MM.1S (cell line): ENCODE measurements around the gene HSD17B7.

Experiments
- DNase-seq: peaks from one replicate; pipeline ENCODE4 v3.0.0-alpha.2; 2015
- H2AFZ ChIP-seq: fragments of 300-600 bp; sonication (generic); 2 replicates; pipeline ENCODE4 v1.6.0; 2016; ENCODE audit warnings: antibody characterized with exemption, low read length
- H3F3A ChIP-seq: fragments of 300-600 bp; sonication (generic); 2 replicates; pipeline ENCODE4 v1.6.1; 2016; ENCODE audit warnings: mild to moderate bottlenecking, antibody characterized with exemption, low read length, moderate library complexity, mixed read lengths; ENCODE audit not compliant: insufficient read depth
- H3K27ac ChIP-seq: fragments of 300-600 bp; sonication (generic); 2 replicates; pipeline ENCODE4 v1.5.1; 2016; ENCODE audit warnings: mild to moderate bottlenecking, low read length
- H3K27me3 ChIP-seq: fragments of 300-600 bp; sonication (generic); replicated peaks from 2 replicates; pipeline ENCODE4 v1.6.0; 2016; ENCODE audit warnings: low read length; ENCODE audit not compliant: insufficient read depth
- H3K36me3 ChIP-seq: fragments of 300-600 bp; sonication (generic); replicated peaks from 2 replicates; pipeline ENCODE4 v1.6.1; 2016; ENCODE audit warnings: mild to moderate bottlenecking, low read length, mixed read lengths; ENCODE audit not compliant: insufficient read depth
- H3K4me1 ChIP-seq: fragments of 300-600 bp; sonication (generic); 2 replicates; pipeline ENCODE4 v1.6.1; 2016; ENCODE audit warnings: low read length, mixed read lengths
- H3K4me2 ChIP-seq: fragments of 300-600 bp; sonication (generic); 2 replicates; pipeline ENCODE4 v1.6.0; 2016; ENCODE audit warnings: low read depth, low read length
- H3K4me3 ChIP-seq: fragments of 300-600 bp; sonication (generic); 2 replicates; pipeline ENCODE4 v1.5.1; 2016; ENCODE audit warnings: low read length, mixed read lengths
- H3K79me2 ChIP-seq: fragments of 300-600 bp; sonication (generic); 2 replicates; pipeline ENCODE4 v1.6.1; 2016; ENCODE audit warnings: mixed run types, low read length, mixed read lengths
- H3K9ac ChIP-seq: fragments of 300-600 bp; sonication (generic); 2 replicates; pipeline ENCODE4 v1.6.1; 2016; ENCODE audit warnings: low read length, mixed read lengths
- H3K9me2 ChIP-seq: fragments of 300-600 bp; sonication (generic); replicated peaks from 2 replicates; pipeline ENCODE4 v1.6.1; 2016; ENCODE audit warnings: mild to moderate bottlenecking, low read length, mixed read lengths; ENCODE audit not compliant: insufficient read depth
- H3K9me3 ChIP-seq: fragments of 300-600 bp; sonication (generic); replicated peaks from 2 replicates; pipeline ENCODE4 v1.6.1; 2016; ENCODE audit warnings: mild to moderate bottlenecking, low read length, mixed read lengths; ENCODE audit not compliant: insufficient read depth
- H4K20me1 ChIP-seq: fragments of 300-600 bp; sonication (generic); 2 replicates; pipeline ENCODE4 v1.6.1; 2016; ENCODE audit warnings: mild to moderate bottlenecking, low read length, moderate library complexity, mixed read lengths; ENCODE audit not compliant: insufficient read depth
- CTCF ChIP-seq: fragments of 300-600 bp; sonication (generic); IDR thresholded peaks from 2 replicates; pipeline ENCODE4 v1.5.1; 2016; ENCODE audit warnings: antibody characterized with exemption, low read length, mixed read lengths
- EZH2 ChIP-seq: fragments of 300-600 bp; sonication (generic); optimal IDR thresholded peaks from 2 replicates; pipeline ENCODE3; 2017; ENCODE audit warnings: low read depth, mild to moderate bottlenecking, antibody characterized with exemption, low read length, mixed read lengths
- EZH2phosphoT487 ChIP-seq: fragments of 300-600 bp; sonication (generic); IDR thresholded peaks from 2 replicates; pipeline ENCODE4 v1.6.1; 2018; ENCODE audit warnings: antibody characterized with exemption, low read length

Gene HSD17B7

GRCh38 chr1:162772571-162773154 lies 17.8 kb upstream of the HSD17B7 start:
- H3K4me1 ChIP-seq = no peaks in the 10 kb centered on the region
- H3K9me3 ChIP-seq = no peaks in the 10 kb centered on the region
- no peaks in the 10 kb centered on the region for H3K36me3 ChIP-seq
- no peaks in the 10 kb centered on the region for H3K9me2 ChIP-seq
- H4K20me1 ChIP-seq = no peaks in the 10 kb centered on the region
- no peaks in the 10 kb centered on the region for H3K27me3 ChIP-seq
- H3K4me2 ChIP-seq = no peak overlapping the region
- DNase-seq = no peak
- H2AFZ ChIP-seq = no peak overlapping the region
- TF ChIP-seq EZH2phosphoT487 = no peak
- no peak for TF ChIP-seq CTCF
- no peak for TF ChIP-seq EZH2
- H3F3A ChIP-seq = no peaks in the 10 kb centered on the region
- H3K4me3 ChIP-seq = no peak overlapping the region
- no peak overlapping the region for H3K9ac ChIP-seq
- H3K27ac ChIP-seq = no peak overlapping the region
- H3K79me2 ChIP-seq = no peaks in the 10 kb centered on the region

- H3K36me3 ChIP-seq = no peaks in the 10 kb centered on the region
- H3K27ac ChIP-seq = no peak overlapping the region
- no peaks in the 10 kb centered on the region for H3K9me3 ChIP-seq
- no peak overlapping the region for H2AFZ ChIP-seq
- H3K4me1 ChIP-seq = no peaks in the 10 kb centered on the region
- H4K20me1 ChIP-seq = no peaks in the 10 kb centered on the region
- H3K27me3 ChIP-seq = no peaks in the 10 kb centered on the region
- H3F3A ChIP-seq = no peaks in the 10 kb centered on the region
- no peak overlapping the region for H3K4me2 ChIP-seq
- no peaks in the 10 kb centered on the region for H3K9me2 ChIP-seq
- TF ChIP-seq EZH2phosphoT487 = no peak
- no peak for TF ChIP-seq EZH2
- TF ChIP-seq CTCF = no peak
- H3K79me2 ChIP-seq = no peaks in the 10 kb centered on the region
- no peak overlapping the region for H3K4me3 ChIP-seq
- H3K9ac ChIP-seq = no peak overlapping the region
- DNase-seq = no peak
Observed at GRCh38 chr1:162774007-162774406, 16.5 kb upstream of the HSD17B7 start.

- Histone ChIP-seq H3K27me3 (no peaks in the 10 kb centered on the region), H2AFZ (no peak overlapping the region), H3K79me2 (no peaks in the 10 kb centered on the region), H3K36me3 (no peaks in the 10 kb centered on the region), H3K9me3 (no peaks in the 10 kb centered on the region), H3K9ac (no peak overlapping the region), H3K4me2 (no peak overlapping the region), H3K4me1 (no peaks in the 10 kb centered on the region), H3K4me3 (no peak overlapping the region), H3K27ac (no peak overlapping the region), H4K20me1 (no peaks in the 10 kb centered on the region), H3K9me2 (no peaks in the 10 kb centered on the region), H3F3A (no peaks in the 10 kb centered on the region)
- no peak for DNase-seq
- TF ChIP-seq EZH2 = no peak
- TF ChIP-seq CTCF = no peak
- TF ChIP-seq EZH2phosphoT487 = no peak
Observed at GRCh38 chr1:162779043-162779442, 11.5 kb upstream of the HSD17B7 start.
